Measurements from ENCODE around the gene NEK4. TPM values are rescaled to one million over a fixed set of nuclear protein-coding genes. Genes with fewer than 3 reads are reported as not detected.

NEK4 gene
- 22.3 and 27.4 TPM in 2 replicates for total RNA-seq

DNA sequence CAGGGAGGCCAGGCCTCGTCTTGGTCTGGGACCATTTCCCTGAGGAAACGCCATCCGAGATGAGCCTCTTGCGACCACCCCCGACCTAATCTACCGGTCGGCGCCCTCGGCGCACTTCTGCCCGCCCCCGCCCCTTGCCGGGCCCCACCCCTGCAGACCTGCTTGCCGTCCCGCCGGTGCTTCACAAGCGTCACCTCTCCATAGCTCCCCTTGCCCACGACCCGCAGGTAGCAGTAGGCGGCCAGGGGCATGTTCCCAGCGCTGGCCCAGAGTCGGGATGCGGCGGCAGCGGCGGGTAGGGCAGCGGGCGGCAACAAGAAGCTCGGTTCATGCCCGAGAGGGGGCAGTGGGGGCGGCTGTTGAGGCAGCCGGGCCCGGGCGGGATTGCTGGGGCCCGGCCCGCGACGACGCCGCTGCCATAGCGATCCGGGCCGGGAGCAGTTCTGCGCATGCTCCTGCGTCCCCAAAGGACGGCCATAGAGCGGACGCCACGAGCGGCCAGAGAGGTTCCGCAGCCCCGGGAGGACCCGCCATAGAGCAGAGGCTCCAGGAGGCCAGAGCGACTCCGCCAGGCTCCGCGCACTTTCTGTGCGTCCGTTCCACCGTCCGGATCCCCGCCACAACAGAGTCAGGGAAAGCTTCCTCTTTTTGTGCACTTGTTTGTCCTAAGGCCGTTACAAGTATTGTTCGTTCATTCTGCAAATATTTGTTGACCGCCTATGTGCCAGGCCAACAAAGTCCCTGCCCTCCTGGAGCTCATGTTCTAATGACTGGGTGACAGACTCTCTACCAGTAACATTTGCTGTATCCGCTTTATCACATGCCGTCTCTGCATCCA is at the start of gene NEK4:
NEK4 (minus strand) TSS at position 445 of the 838 bp plus-strand sequence; CDS start at position 251, 194 bp downstream.

DNA sequence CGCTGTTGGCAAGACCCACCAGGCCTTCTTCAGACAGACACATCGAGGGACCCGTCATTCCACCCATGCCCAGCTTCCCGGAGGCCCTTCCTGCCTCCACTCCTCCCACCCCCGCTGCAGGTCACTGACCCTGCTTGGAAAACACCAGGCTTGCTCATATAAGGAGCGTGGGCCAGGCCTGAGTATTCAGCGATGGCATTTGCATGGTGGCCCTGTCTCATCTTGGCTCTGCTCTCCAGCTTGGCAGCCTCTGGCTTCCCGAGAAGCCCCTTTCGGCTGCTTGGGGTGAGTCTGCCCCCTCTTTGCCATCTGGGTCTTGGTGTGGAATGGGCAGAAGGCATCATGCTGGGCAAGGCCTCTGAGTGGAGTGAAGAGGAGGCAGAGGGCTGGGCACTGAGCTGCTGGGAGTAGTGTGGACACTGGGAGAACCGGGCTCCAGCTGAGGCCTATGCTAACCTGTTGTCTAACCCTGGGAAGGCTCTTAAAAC is 23.9 kb upstream of the NEK4 start, which contains the start of gene ITIH3:
ITIH3 (plus strand) TSS at position 185 of the 488 bp plus-strand sequence; CDS start at position 193, 8 bp downstream.

DNA sequence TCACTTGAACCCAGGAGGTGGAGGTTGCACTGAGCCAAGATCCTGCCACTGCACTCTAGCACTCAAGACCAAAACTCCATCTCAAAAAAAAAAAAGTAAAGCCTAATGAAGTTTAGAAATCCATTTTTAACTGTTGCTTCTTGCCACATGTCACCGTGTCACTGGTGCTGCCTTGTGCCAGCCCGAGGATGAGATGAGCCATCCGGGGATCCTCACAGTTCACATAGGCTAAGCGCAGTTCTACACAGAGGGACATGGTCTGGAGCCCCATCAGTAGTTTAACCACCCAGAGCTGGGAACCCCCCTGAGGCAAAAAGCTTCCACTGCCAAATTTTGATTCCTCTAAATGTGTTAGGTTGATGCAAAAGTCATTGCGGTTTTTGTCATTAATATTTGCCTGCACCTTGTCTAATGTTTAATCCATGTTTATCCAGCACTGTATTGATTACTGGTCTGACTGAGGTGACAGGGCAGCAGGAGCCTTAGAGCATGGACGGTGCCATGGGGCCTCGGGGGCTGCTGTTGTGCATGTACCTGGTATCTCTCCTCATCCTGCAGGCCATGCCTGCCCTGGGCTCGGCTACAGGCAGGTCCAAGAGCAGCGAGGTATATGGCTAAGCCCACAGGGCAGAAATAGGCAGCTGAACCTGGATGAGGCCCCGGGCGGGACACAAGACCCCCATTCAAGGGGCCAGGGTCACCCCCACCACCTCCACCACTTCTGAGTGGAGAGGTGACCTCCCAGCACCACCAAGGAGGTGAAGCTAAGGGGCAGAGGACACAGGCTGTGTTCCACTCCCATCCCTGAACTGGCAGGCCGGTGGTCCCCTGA is 6.6 kb upstream of the NEK4 start, which contains the start of gene ITIH1:
ITIH1 (plus strand) TSS at position 473 of the 832 bp plus-strand sequence; CDS start at position 490, 17 bp downstream.

DNA sequence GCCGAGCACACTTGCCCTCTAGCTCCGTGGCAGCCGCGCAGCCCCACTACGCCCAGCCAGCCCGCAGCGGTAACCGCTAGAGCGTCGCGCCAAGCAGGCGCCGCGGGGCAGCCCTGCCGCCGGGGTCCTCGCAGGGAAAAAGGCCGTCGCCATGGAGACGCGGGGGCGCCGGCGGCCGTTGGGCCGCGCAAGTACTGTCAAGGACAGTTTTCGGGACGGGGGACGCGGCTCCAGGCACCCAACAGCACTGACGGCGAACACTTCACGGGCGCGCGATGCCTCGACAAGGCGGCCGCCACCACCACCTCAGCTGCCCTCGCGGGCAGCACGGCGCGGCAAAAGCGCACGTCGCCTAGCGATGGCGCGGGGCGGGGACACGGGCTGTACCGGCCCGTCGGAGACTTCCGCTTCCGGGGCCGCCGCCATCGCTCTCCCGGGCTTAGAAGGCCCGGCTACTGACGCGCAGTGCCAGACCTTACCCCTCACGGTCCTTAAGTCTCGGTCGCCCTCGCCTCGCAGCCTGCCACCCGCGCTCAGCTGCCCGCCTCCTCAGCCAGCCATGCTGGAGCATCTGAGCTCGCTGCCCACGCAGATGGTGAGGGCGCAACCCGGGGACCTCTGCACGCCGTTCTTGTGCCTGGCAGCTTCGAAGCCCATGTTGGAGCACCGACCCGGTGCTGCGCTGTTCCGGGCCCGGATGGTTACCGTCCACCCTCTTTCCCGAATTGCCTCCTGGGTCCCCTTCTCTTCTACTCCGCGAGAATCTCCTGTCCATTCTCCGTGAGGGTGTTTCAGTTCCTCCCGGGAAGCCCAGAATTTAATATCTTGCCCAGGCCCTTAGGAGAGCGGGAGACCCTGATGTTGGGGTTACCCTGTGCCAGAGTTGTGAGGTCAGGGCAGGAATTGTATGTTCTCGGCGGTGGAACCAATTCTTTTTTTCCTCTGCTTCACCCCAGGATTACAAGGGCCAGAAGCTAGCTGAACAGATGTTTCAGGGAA is 64.8 kb downstream of the NEK4 start, which contains the start of the genes GLT8D1 and SPCS1:
GLT8D1 (minus strand) TSS at position 104 of the 999 bp plus-strand sequence. CDS start 5,331 bp downstream, outside the sequence.
SPCS1 (plus strand) TSS at position 419 of the 999 bp plus-strand sequence; CDS start at position 560, 141 bp downstream.

DNA sequence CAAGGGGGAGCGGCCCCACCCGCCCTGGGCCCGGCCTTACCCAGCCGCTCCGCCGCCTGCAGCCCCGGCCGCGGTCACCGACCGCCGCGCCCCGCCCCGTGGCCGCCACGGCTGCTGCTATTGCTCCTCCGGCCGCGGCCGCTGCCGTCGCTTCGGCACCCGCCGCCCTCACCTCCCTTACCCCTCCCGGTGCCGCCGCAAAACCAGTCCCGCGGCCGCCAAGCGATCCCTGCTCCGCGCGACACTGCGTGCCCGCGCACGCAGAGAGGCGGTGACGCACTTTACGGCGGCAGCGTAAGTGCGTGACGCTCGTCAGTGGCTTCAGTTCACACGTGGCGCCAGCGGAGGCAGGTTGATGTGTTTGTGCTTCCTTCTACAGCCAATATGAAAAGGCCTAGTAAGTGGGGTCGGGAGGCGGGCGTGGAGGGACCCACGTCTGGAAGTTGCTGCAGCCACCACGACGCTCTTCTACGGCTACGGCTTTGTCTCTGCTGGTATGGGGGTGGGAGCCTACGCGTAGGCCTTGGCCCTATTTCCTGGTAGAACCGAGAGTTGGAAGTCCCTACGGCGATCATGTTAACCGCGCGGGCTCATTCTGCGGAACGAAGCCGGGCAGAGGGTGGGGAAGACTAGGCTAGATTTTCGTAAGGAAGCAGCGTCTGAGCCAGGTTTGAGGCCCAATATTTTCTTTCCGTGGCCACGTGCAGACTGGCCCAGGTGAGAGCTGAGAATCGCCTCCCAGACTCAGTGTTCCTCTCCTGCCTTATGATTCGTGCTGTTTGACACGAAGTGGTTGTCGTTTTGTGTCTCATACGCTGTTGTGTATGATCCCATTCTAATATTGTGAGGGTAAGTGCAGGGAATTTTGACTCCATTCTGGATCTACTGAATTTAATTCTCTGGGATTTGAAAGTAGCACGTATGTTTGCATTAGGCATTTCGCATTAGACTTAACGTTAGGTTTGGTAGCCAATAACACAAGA is 84.7 kb downstream of the NEK4 start, which contains the start of the genes GNL3 and PBRM1:
GNL3 (plus strand) TSS at position 324 of the 983 bp plus-strand sequence; CDS start at position 385, 61 bp downstream.
PBRM1 (minus strand) TSS at position 205 of the 983 bp plus-strand sequence.

Other genes starting within 250 kb of the NEK4 start
- gene NT5DC2, start 237.1 kb downstream of the NEK4 start, total RNA-seq: 227 and 292 TPM in 2 replicates
- 2.3 and 3.0 TPM in 2 replicates for gene UQCC5, start 234.3 kb downstream of the NEK4 start, total RNA-seq
- 69.2 and 96.1 TPM in 2 replicates for gene PBRM1, start 85.0 kb downstream of the NEK4 start, total RNA-seq
- 136 and 151 TPM in 2 replicates for gene GNL3, start 84.9 kb downstream of the NEK4 start, total RNA-seq
- 164 and 174 TPM in 2 replicates for gene GLT8D1, start 65.1 kb downstream of the NEK4 start, total RNA-seq
- 54.4 and 74.2 TPM in 2 replicates for gene SPCS1, start 64.8 kb downstream of the NEK4 start, total RNA-seq
- gene ITIH1, start 6.7 kb upstream of the NEK4 start, total RNA-seq: not detected in 2 replicates
- gene ITIH3, start 23.9 kb upstream of the NEK4 start, total RNA-seq: 0.30 TPM in 1 of 2 replicates, not detected in the other
- gene ITIH4, start 59.7 kb upstream of the NEK4 start, total RNA-seq: 1.2 and 1.3 TPM in 2 replicates
- not detected in 2 replicates for gene MUSTN1, start 64.1 kb upstream of the NEK4 start, total RNA-seq
- 19.9 and 21.0 TPM in 2 replicates for gene STIMATE, start 126.6 kb upstream of the NEK4 start, total RNA-seq